HepG2 (cell line): ENCODE measurements around the gene TEK. TPM values are rescaled to one million over a fixed set of nuclear protein-coding genes. Genes with fewer than 3 reads are reported as not detected.

Experiments used
- BORCS8-MEF2B ChIP-seq: sonication (generic); formaldehyde crosslinking; IDR thresholded peaks from 2 replicates; pipeline ENCODE4 v1.8.0; 2022; ENCODE audit warnings: mild to moderate bottlenecking, missing genetic modification reagents
- ETV6 ChIP-seq: sonication (generic); formaldehyde crosslinking; conservative IDR thresholded peaks from 2 replicates; pipeline ENCODE4 v1.4.0; 2020; ENCODE audit warnings: missing genetic modification reagents
- FOXA1 ChIP-seq, 2 experiments: fragments of 450-650 bp in 1 of 2; sonication (generic) in 1 of 2; formaldehyde crosslinking in 1 of 2; IDR thresholded peaks; 2 replicates each; pipeline versions ENCODE4 v1.4.0 to v1.6.1; 2016 to 2020; ENCODE audit warnings: missing genetic modification reagents in 1 of 2
- FOXA3 ChIP-seq: IDR thresholded peaks from 2 replicates; pipeline ENCODE4 v1.6.1; 2016; ENCODE audit warnings: missing genetic modification reagents, missing compliant biosample characterization
- FOXP1 ChIP-seq, 2 experiments: fragments of 450-650 bp in 1 of 2; IDR thresholded peaks; 2 replicates each; pipeline ENCODE4 v1.6.1; 2017 to 2018; ENCODE audit warnings: antibody characterized with exemption in 1 of 2
- FOXP4 ChIP-seq: sonication (generic); formaldehyde crosslinking; IDR thresholded peaks from 2 replicates; pipeline ENCODE4 v1.4.0; 2020; ENCODE audit warnings: missing genetic modification reagents
- GATAD2A ChIP-seq: IDR thresholded peaks from 2 replicates; pipeline ENCODE4 v1.6.1; 2016
- HDAC2 ChIP-seq: sonication (generic); formaldehyde crosslinking; IDR thresholded peaks from 2 replicates; pipeline ENCODE4 v1.4.0; 2020; ENCODE audit warnings: missing genetic modification reagents
- HNF1B ChIP-seq: sonication (generic); formaldehyde crosslinking; IDR thresholded peaks from 2 replicates; pipeline ENCODE4 v1.5.1; 2020; ENCODE audit warnings: mild to moderate bottlenecking, moderate library complexity, missing genetic modification reagents
- HOXA9 ChIP-seq: sonication (generic); formaldehyde crosslinking; IDR thresholded peaks from 2 replicates; pipeline ENCODE4 v1.8.1; 2022; ENCODE audit warnings: missing genetic modification reagents, mild to moderate bottlenecking, moderate library complexity, borderline replicate concordance
- JUNB ChIP-seq: sonication (generic); formaldehyde crosslinking; IDR thresholded peaks from 2 replicates; pipeline ENCODE4 v1.8.0; 2022; ENCODE audit warnings: missing genetic modification reagents, mild to moderate bottlenecking, borderline replicate concordance
- MAFK ChIP-seq, 2 experiments: IDR thresholded peaks in 1 of 2; conservative IDR thresholded peaks in 1 of 2; 2 replicates each; pipeline ENCODE4 v1.6.1; 2011; ENCODE audit warnings: improper control_type of control experiment in 2 of 2, low read length in 2 of 2
- PLRG1 ChIP-seq: fragments of 450-650 bp; conservative IDR thresholded peaks from 2 replicates; pipeline ENCODE4 v1.6.1; 2016
- SOX6 ChIP-seq, 2 experiments: fragments of 450-650 bp in 1 of 2; sonication (generic) in 1 of 2; formaldehyde crosslinking in 1 of 2; IDR thresholded peaks; 2 replicates each; pipeline versions ENCODE4 v1.4.0 to v1.6.1; 2017 to 2020; ENCODE audit warnings: antibody characterized with exemption in 1 of 2, mild to moderate bottlenecking in 1 of 2, missing genetic modification reagents in 1 of 2
- SYNCRIP ChIP-seq: fragments of 200-400 bp; formaldehyde crosslinking; IDR thresholded peaks from 2 replicates; pipeline ENCODE4 v1.6.1; 2018; ENCODE audit warnings: mild to moderate bottlenecking, low read depth, low read length; ENCODE audit not compliant: insufficient read depth
- TBX2 ChIP-seq: sonication (generic); formaldehyde crosslinking; IDR thresholded peaks from 2 replicates; pipeline ENCODE4 v1.5.0; 2020; ENCODE audit warnings: missing genetic modification reagents, mild to moderate bottlenecking, borderline replicate concordance
- TCF7 ChIP-seq: sonication (generic); IDR thresholded peaks from 2 replicates; pipeline ENCODE4 v1.6.1; 2016; ENCODE audit warnings: antibody characterized with exemption, low read depth
- TGIF2 ChIP-seq: IDR thresholded peaks from 2 replicates; pipeline ENCODE4 v1.6.1; 2016; ENCODE audit warnings: control low read depth, missing compliant biosample characterization
- YEATS4 ChIP-seq: sonication (generic); formaldehyde crosslinking; IDR thresholded peaks from 2 replicates; pipeline ENCODE4 v1.4.0; 2020; ENCODE audit warnings: missing genetic modification reagents, borderline replicate concordance
- ZNF142 ChIP-seq: sonication (generic); formaldehyde crosslinking; IDR thresholded peaks from 2 replicates; pipeline ENCODE4 v1.4.0; 2020; ENCODE audit warnings: missing genetic modification reagents
- ZNF547 ChIP-seq: sonication (generic); formaldehyde crosslinking; IDR thresholded peaks from 2 replicates; pipeline ENCODE4 v1.5.1; 2020; ENCODE audit warnings: mild to moderate bottlenecking, missing genetic modification reagents
- ZNF652 ChIP-seq: IDR thresholded peaks from 2 replicates; pipeline ENCODE4 v1.6.1; 2016; ENCODE audit warnings: low read depth, borderline replicate concordance
- ZNF7 ChIP-seq: IDR thresholded peaks from 2 replicates; pipeline ENCODE4 v1.6.1; 2016; ENCODE audit warnings: missing biosample characterization, missing genetic modification reagents
- polyA plus RNA-seq, 8 experiments: library from polyadenylated mRNA; depleted of rRNA in 3 of 8; stranded (reverse) in 7 of 8; unstranded in 1 of 8; fragments of >200 nt; fragmentation: Illumina TruSeq in 4 of 8; extraction: Trizol in 4 of 8; gene quantifications; 2 replicates each; pipeline versions ENCODE4 v1.2.1 to v1.2.3, GENCODE V29; 2011 to 2016; ENCODE audit warnings: low read depth in 4 of 8, missing spikeins in 1 of 8, mixed read lengths in 1 of 8; ENCODE audit not compliant: insufficient read depth in 1 of 8
- total RNA-seq, 5 experiments: library from RNA; depleted of rRNA; stranded (reverse); fragments of >200 nt; fragmentation: Illumina TruSeq; extraction: Trizol; gene quantifications; 2 replicates each; pipeline ENCODE4 v1.2.3, GENCODE V29; 2016; ENCODE audit warnings: low read depth in 1 of 5

TEK gene
- total and polyA plus RNA-seq, 2 of the 13 experiments (the other 11 are each of a cell fraction or from before 2014, with no cell fraction given): not detected

- TF ChIP-seq JUNB (CRISPR knock-in tag) (no peak), BORCS8-MEF2B (CRISPR knock-in tag) (no peak), FOXA1 (IDR thresholded peaks at IDR 0.05) (no peak), FOXA1 (CRISPR knock-in tag; IDR thresholded peaks at IDR 0.05) (peak; percentile 51), ZNF142 (CRISPR knock-in tag) (no peak), HDAC2 (CRISPR knock-in tag) (0 out of 2 replicates have a peak, but pooled peaks have one; percentile 21), HNF1B (CRISPR knock-in tag) (no peak), ZNF652 (CRISPR knock-in tag) (no peak), SYNCRIP (no peak), GATAD2A (CRISPR knock-in tag) (peak; percentile 42; the same call in 1 of the 2 replicates), ETV6 (CRISPR knock-in tag) (no peak), TGIF2 (CRISPR knock-in tag) (no peak), SOX6 (IDR thresholded peaks at IDR 0.05) (no peak), SOX6 (CRISPR knock-in tag; IDR thresholded peaks at IDR 0.05) (peak; percentile 72; the same call in 1 of the 2 replicates), FOXP4 (CRISPR knock-in tag) (peak; percentile 40; the same call in 1 of the 2 replicates), YEATS4 (CRISPR knock-in tag) (no peak), HOXA9 (CRISPR knock-in tag) (no peak), ZNF547 (no peak), TBX2 (peak; percentile 16; the same call in 1 of the 2 replicates), FOXP1 (IDR thresholded peaks at IDR 0.05) (no peak), FOXP1 (CRISPR knock-in tag; IDR thresholded peaks at IDR 0.05) (peak; percentile 80), MAFK (conservative IDR thresholded peaks at IDR 0.05 in 1 of 2, IDR thresholded peaks at IDR 0.05 in 1 of 2; ENCODE audit: low read length in 2 of 2) (no peak), FOXA3 (CRISPR knock-in tag) (peak; percentile 67), PLRG1 (no peak), ZNF7 (CRISPR knock-in tag) (no peak), TCF7 (0 out of 2 replicates have a peak, but pooled peaks have one; percentile 32)
- TF ChIP-seq, all 625 proteins: peak for 18
Observed at GRCh38 chr9:27065288-27065687, 43.7 kb upstream of the TEK start (continued).
